SK-N-SH (cell line): ENCODE data around the gene ABCG5. TPM values are rescaled to one million over a fixed set of nuclear protein-coding genes. Genes with fewer than 3 reads are reported as not detected.

Experiments
- CTCF ChIA-PET: fragments of 300-600, 350-600 bp; formaldehyde crosslinking; extraction: SDS; loops from one replicate; lab custom pipeline; 2021; lab: Yijun Ruan, JAX
- POLR2A ChIA-PET: fragments of 350-600 bp; sonication (Branson Sonifier 250); formaldehyde crosslinking; extraction: SDS; loops from one replicate; lab custom pipeline; 2020; ENCODE audit warnings: antibody characterized with exemption, inconsistent platforms; lab: Yijun Ruan, JAX
- DNase-seq: peaks from one replicate; pipeline ENCODE4 v3.0.0; 2012
- H2AFZ ChIP-seq: fragments of 200-600 bp; sonication (generic); 2 replicates; pipeline ENCODE4 v1.8.1; 2016; ENCODE audit warnings: antibody characterized with exemption, mild to moderate bottlenecking, low read depth
- H3F3A ChIP-seq: fragments of 200-600 bp; sonication (generic); replicated peaks from 2 replicates; pipeline ENCODE3; 2016; ENCODE audit warnings: antibody characterized with exemption, mild to moderate bottlenecking; ENCODE audit not compliant: insufficient read depth
- H3K27ac ChIP-seq, 2 experiments: fragments of 200-500 bp in 1 of 2; fragments of 200-600 bp in 1 of 2; sonication (Bioruptor generic) in 1 of 2; sonication (generic), shearing (Covaris generic) in 1 of 2; 2 replicates each; pipeline versions ENCODE4 v1.5.1 to v1.6.1; 2014 to 2016; ENCODE audit warnings: low read depth in 2 of 2, inconsistent platforms in 1 of 2, low read length in 1 of 2, mild to moderate bottlenecking in 1 of 2, mixed read lengths in 1 of 2
- H3K27me3 ChIP-seq: fragments of 200-600 bp; sonication (generic), shearing (Covaris generic); 2 replicates; pipeline ENCODE4 v1.6.1; 2016; ENCODE audit warnings: mixed run types; ENCODE audit not compliant: insufficient read depth
- H3K36me3 ChIP-seq, 2 experiments: fragments of 200-500 bp in 1 of 2; fragments of 200-600 bp in 1 of 2; sonication (Bioruptor generic) in 1 of 2; sonication (generic) in 1 of 2; replicated peaks in 1 of 2; 2 replicates each; pipeline versions ENCODE3 to v1.5.1; 2014 to 2016; ENCODE audit warnings: low read length in 1 of 2, mild to moderate bottlenecking in 1 of 2; ENCODE audit not compliant: insufficient read depth in 2 of 2, control insufficient read depth in 1 of 2
- H3K4me1 ChIP-seq, 2 experiments: fragments of 200-500 bp in 1 of 2; fragments of 200-600 bp in 1 of 2; sonication (Bioruptor generic) in 1 of 2; sonication (generic), shearing (Covaris generic) in 1 of 2; 2 replicates each; pipeline versions ENCODE4 v1.5.1 to v1.6.1; 2014 to 2016; ENCODE audit warnings: low read depth in 1 of 2, low read length in 1 of 2, mixed run types in 1 of 2; ENCODE audit not compliant: insufficient read depth in 2 of 2, control insufficient read depth in 1 of 2
- H3K4me2 ChIP-seq: fragments of 200-600 bp; sonication (generic), shearing (Covaris generic); 2 replicates; pipeline ENCODE4 v1.6.1; 2017; ENCODE audit warnings: mixed run types
- H3K4me3 ChIP-seq, 2 experiments: fragments of 200-500 bp in 1 of 2; fragments of 200-600 bp in 1 of 2; sonication (Bioruptor generic) in 1 of 2; sonication (generic), shearing (Covaris generic) in 1 of 2; 2 replicates each; pipeline versions ENCODE4 v1.5.1 to v1.8.1; 2014 to 2016; ENCODE audit warnings: low read depth in 2 of 2, inconsistent platforms in 1 of 2, low read length in 1 of 2, mild to moderate bottlenecking in 1 of 2, mixed read lengths in 1 of 2, moderate library complexity in 1 of 2
- H3K79me2 ChIP-seq: fragments of 200-600 bp; sonication (generic); 2 replicates; pipeline ENCODE4 v1.8.1; 2017; ENCODE audit warnings: mild to moderate bottlenecking; ENCODE audit not compliant: insufficient read depth
- H3K9ac ChIP-seq: fragments of 200-600 bp; sonication (generic); 2 replicates; pipeline ENCODE4 v1.6.1; 2017; ENCODE audit warnings: mixed run types
- H3K9me2 ChIP-seq: fragments of 200-600 bp; sonication (generic); 2 replicates; pipeline ENCODE4 v1.6.1; 2017; ENCODE audit warnings: mixed run types
- H3K9me3 ChIP-seq: fragments of 200-600 bp; sonication (generic); 2 replicates; pipeline ENCODE4 v1.6.1; 2017; ENCODE audit warnings: mixed run types, mild to moderate bottlenecking, moderate library complexity
- H4K20me1 ChIP-seq: fragments of 200-600 bp; sonication (generic); 2 replicates; pipeline ENCODE4 v1.6.1; 2017; ENCODE audit warnings: mild to moderate bottlenecking, mixed run types; ENCODE audit not compliant: insufficient read depth
- CHD2 ChIP-seq: fragments of 150-350 bp; IDR thresholded peaks from 2 replicates; pipeline ENCODE4 v1.6.1; 2018; ENCODE audit warnings: low read length; ENCODE audit not compliant: partially characterized antibody
- CTCF ChIP-seq: fragments of 200-600 bp; sonication (generic); IDR thresholded peaks from 2 replicates; pipeline ENCODE4 v1.6.1; 2017; ENCODE audit warnings: antibody characterized with exemption, mild to moderate bottlenecking, moderate library complexity
- FOSL2 ChIP-seq: IDR thresholded peaks from 2 replicates; pipeline ENCODE4 v1.4.0; 2012; ENCODE audit warnings: low read depth, mild to moderate bottlenecking, moderate library complexity, borderline replicate concordance
- GATA2 ChIP-seq: sonication (generic); formaldehyde crosslinking; IDR thresholded peaks from 2 replicates; pipeline ENCODE4 v1.5.0; 2020; ENCODE audit warnings: mild to moderate bottlenecking, missing genetic modification reagents
- MAX ChIP-seq: IDR thresholded peaks from 2 replicates; pipeline ENCODE4 v1.4.0; 2012; ENCODE audit warnings: low read depth
- RCOR1 ChIP-seq: fragments of 150-350 bp; IDR thresholded peaks from 2 replicates; pipeline ENCODE4 v1.6.1; 2017; ENCODE audit warnings: antibody characterized with exemption, low read length
- RFX5 ChIP-seq: IDR thresholded peaks from 2 replicates; pipeline ENCODE4 v1.6.1; 2012; ENCODE audit warnings: mild to moderate bottlenecking, improper control_type of control experiment, low read length
- SMC3 ChIP-seq: IDR thresholded peaks from 2 replicates; pipeline ENCODE4 v1.6.1; 2012; ENCODE audit warnings: low read depth, low read length, improper control_type of control experiment
- WGBS: methylation state at CpG from one replicate; pipeline ENCODE4 v1.1.6; 2017; ENCODE audit warnings: low lambda C conversion rate; 5-methylcytosine and 5-hydroxymethylcytosine counted together
- polyA plus RNA-seq, 3 experiments: library from polyadenylated mRNA; depleted of rRNA; stranded (reverse); fragments of >200 nt; gene quantifications; 2 replicates each; pipeline ENCODE4 v1.2.3, GENCODE V29; 2012
- TF ChIP-seq, protein P1 (sequence below): IDR thresholded peaks from 2 replicates; pipeline ENCODE4; 2012
- TF ChIP-seq, protein P2 (sequence below): IDR thresholded peaks from 2 replicates; pipeline ENCODE4 v1.6.1; 2012; ENCODE audit warnings: mild to moderate bottlenecking, low read depth, low read length, moderate library complexity

The ABCG5 gene
- polyA plus RNA-seq, 1 of the 3 experiments (the other 2 are of a cell fraction): not detected

DNA sequence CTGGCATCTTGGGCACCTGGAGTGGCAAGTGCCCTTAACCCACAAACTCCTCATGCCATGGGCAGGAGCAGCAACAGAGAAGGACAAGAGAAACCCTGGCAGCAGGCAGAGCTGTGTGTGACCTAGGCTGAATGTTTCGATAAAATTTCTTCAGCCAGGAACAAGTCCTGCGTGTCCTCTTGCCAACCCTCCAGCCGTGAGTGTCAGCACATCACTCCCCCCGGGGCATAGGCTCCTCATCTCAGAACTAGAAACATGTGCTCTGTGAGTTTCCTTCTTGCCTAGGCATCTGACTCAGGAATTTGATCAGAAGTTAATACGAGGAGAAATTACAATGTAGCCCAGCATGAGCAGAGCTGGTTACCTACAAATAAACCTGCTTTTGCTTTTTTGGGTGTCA, 2.3 kb upstream of the ABCG5 start:
- WGBS: 58% methylated on average over 5 of the region's 5 CpGs
- H3K4me2 ChIP-seq: no peak overlapping the region
- ChIA-PET CTCF (interaction anchor here (1.3 to 1.4 kb wide), 2 partner anchors 14 to 37 kb away, joined by 3 read pairs; no protein-coding TSS in a partner anchor), POLR2A (no interaction called here)
- H3K9me2 ChIP-seq: no peaks in the 10 kb centered on the region
- DNase-seq: no peak
- peaks cover 52% of the 10 kb centered on the region for H3K27me3 ChIP-seq
- H3K36me3 ChIP-seq: no peaks in the 10 kb centered on the region
- no peaks in the 10 kb centered on the region for H3K9me3 ChIP-seq
- no peaks in the 10 kb centered on the region for H3F3A ChIP-seq
- no peak overlapping the region for H3K4me3 ChIP-seq
- no peak overlapping the region for H3K9ac ChIP-seq
- H3K27ac ChIP-seq: no peak overlapping the region
- H2AFZ ChIP-seq: no peak overlapping the region
- H4K20me1 ChIP-seq: no peaks in the 10 kb centered on the region
- peaks cover 0 to 3% of the 10 kb centered on the region in 2 experiments; a peak in 1 of 4 replicates for H3K4me1 ChIP-seq
- H3K79me2 ChIP-seq: no peaks in the 10 kb centered on the region
- TF ChIP-seq SMC3 (no peak), CTCF (no peak), CHD2 (no peak), GATA2 (CRISPR knock-in tag) (no peak), RFX5 (no peak), FOSL2 (no peak), MAX (no peak)
- TF ChIP-seq, protein P1, sequence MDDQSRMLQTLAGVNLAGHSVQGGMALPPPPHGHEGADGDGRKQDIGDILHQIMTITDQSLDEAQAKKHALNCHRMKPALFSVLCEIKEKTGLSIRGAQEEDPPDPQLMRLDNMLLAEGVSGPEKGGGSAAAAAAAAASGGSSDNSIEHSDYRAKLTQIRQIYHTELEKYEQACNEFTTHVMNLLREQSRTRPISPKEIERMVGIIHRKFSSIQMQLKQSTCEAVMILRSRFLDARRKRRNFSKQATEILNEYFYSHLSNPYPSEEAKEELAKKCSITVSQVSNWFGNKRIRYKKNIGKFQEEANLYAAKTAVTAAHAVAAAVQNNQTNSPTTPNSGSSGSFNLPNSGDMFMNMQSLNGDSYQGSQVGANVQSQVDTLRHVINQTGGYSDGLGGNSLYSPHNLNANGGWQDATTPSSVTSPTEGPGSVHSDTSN: no peak

DNA sequence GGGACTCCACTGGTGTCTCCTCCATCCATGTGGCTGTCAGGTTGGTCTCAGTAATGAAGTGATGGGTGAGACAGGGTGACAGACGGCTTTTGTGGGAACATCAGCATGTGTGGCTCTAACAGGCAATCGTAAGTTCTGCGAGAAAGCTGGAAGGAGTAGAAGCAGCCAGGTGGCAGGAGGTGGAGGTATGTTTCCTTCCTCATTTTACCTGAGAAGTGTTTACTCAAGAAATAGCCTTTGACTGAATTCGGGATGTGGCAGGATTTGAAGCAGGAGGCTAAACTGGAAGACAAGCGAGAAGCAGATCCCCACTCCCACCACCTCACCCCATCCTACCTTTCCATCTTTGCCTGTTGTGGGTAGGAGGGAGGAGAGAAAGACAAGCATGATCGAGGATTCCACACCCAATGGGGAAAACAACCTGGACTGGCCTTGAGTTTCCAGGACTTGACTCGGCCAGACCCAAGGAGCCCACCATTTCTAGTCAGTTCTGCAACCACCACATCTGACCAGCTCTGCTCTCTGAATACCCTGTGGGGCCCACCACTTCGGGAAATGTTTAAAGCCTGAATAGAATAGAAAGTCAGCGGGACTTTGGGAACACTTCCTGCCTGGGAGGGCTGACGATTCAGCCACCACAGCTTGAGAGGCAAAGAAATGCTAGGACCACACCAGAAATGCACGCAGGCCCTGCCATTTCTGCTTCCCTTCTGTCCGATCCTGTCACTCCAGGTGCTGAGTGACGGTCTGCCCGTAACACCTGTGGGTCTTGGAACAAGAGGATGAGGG, 1.3 kb upstream of the ABCG5 start:
- Histone ChIP-seq H4K20me1 (no peaks in the 10 kb centered on the region), H3K9me3 (no peaks in the 10 kb centered on the region), H3K4me2 (no peak overlapping the region), H3K79me2 (no peaks in the 10 kb centered on the region), H3K27ac (no peak overlapping the region), H3F3A (no peaks in the 10 kb centered on the region), H3K9me2 (no peaks in the 10 kb centered on the region), H3K4me3 (no peak overlapping the region), H3K27me3 (peaks cover 48% of the 10 kb centered on the region), H3K4me1 (peaks cover 0 to 3% of the 10 kb centered on the region in 2 experiments; a peak in 1 of 4 replicates), H2AFZ (no peak overlapping the region), H3K9ac (no peak overlapping the region), H3K36me3 (no peaks in the 10 kb centered on the region)
- ChIA-PET CTCF (interaction anchor here (1.3 kb wide), 1 partner anchor 38 kb away, joined by 3 read pairs; no protein-coding TSS in a partner anchor), POLR2A (no interaction called here)
- TF ChIP-seq, protein P2, sequence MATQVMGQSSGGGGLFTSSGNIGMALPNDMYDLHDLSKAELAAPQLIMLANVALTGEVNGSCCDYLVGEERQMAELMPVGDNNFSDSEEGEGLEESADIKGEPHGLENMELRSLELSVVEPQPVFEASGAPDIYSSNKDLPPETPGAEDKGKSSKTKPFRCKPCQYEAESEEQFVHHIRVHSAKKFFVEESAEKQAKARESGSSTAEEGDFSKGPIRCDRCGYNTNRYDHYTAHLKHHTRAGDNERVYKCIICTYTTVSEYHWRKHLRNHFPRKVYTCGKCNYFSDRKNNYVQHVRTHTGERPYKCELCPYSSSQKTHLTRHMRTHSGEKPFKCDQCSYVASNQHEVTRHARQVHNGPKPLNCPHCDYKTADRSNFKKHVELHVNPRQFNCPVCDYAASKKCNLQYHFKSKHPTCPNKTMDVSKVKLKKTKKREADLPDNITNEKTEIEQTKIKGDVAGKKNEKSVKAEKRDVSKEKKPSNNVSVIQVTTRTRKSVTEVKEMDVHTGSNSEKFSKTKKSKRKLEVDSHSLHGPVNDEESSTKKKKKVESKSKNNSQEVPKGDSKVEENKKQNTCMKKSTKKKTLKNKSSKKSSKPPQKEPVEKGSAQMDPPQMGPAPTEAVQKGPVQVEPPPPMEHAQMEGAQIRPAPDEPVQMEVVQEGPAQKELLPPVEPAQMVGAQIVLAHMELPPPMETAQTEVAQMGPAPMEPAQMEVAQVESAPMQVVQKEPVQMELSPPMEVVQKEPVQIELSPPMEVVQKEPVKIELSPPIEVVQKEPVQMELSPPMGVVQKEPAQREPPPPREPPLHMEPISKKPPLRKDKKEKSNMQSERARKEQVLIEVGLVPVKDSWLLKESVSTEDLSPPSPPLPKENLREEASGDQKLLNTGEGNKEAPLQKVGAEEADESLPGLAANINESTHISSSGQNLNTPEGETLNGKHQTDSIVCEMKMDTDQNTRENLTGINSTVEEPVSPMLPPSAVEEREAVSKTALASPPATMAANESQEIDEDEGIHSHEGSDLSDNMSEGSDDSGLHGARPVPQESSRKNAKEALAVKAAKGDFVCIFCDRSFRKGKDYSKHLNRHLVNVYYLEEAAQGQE: no peak
- TF ChIP-seq RCOR1: no peak
- 72% methylated on average over 14 of the region's 14 CpGs for WGBS
- DNase-seq: no peak
